GM18505 (cell line): Measurements from ENCODE around the gene SLX4IP.

Experiments
- ATAC-seq: cut with Tn5 transposase; IDR thresholded peaks from one replicate; pipeline ENCODE4 v1.9.1; 2021; ENCODE audit not compliant: unreplicated experiment
- POLR2A ChIP-seq: IDR thresholded peaks from 4 replicates; pipeline ENCODE4 v1.6.1; 2011; ENCODE audit warnings: borderline replicate concordance; ENCODE audit not compliant: insufficient read depth, insufficient read length; ENCODE audit errors: extremely low read depth

Gene SLX4IP

GRCh38 chr20:10487142-10488136 lies 52.3 kb downstream of the SLX4IP start:
- no peak for ATAC-seq
- no peak for TF ChIP-seq POLR2A

DNA sequence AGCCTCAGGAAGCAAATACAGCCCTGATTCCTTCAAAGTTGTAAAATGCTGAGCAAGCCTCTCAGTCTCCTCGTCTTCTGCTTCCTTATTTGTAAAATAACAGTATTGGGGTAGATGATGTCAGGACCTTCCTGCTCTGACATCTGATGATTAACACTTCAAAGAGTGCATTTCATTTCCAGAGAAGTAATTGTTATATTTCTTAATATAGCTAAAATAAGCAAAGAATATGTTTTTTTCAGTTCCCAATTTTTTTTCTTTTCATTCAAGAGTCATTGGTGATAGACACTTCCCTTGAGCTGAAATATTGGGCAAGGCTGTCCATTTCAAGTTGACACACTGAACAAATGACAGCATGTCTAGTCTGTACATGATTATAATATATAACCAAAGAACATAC lies 53.4 kb downstream of the SLX4IP start:
- no peak for TF ChIP-seq POLR2A
- ATAC-seq = no peak

DNA sequence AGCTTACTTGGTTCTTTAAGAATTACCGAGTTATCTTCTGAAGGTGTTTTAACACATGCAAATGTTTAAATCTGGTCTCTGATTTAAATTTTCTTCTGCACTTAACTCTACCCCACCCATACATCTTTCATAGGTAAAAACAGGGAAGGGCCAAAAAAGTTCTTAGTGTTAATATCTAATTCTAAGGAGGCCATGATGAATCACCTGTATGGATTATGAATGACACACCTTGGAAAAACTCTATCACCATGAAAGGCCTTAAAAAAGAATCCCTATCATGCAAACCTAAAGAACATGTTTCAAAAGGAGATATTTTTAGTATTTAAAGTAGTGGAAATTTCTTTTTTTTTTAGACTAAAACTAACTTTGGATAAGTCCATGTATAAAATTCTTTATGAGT lies 54.7 kb downstream of the SLX4IP start:
- no peak for TF ChIP-seq POLR2A
- no peak for ATAC-seq

DNA sequence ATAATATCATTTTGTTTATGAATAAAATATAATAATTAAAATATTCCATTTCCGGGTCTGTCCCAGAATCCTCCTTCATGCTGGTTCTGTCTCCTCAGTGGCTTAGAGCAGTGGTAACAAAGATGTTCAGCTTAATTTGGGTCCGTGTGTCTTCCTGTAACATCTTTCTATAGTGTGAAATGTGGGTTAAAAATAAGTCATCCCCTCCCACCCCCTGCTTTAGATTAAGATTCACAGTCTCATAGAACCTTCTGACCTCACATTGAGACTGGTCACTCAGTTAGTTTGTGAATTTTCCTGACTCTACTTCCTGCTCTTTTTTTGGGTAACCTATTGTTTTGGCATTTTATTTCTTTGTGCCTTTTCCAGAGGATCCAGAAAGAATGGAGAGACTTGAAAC lies 55.2 kb downstream of the SLX4IP start:
- TF ChIP-seq POLR2A = no peak
- ATAC-seq = no peak

- ATAC-seq = no peak
- no peak for TF ChIP-seq POLR2A
These were observed 55.6 kb downstream of the SLX4IP start for GRCh38 chr20:10490706-10491105.

DNA sequence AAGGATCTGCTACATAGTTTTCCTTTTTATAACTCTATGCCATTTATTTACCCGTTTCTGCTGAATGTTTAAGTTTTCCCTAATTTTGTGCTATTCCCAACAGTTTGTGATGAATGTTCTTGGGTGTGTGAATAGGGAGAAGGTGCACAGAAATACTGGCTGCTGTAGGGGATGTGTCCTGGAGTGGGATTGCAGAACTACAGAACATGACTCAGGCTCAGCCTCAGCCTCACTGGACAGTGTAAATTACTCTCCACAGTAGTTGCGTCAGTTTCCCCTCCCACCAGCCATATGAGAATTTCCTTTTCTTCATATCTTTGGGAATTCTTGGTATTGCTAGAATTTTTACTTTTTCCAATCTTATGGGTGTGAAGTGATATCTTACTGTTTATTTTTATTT lies 57.0 kb downstream of the SLX4IP start:
- ATAC-seq = no peak
- no peak for TF ChIP-seq POLR2A

- TF ChIP-seq POLR2A = no peak
- no peak for ATAC-seq
These were observed 57.7 kb downstream of the SLX4IP start for GRCh38 chr20:10492844-10493243.

DNA sequence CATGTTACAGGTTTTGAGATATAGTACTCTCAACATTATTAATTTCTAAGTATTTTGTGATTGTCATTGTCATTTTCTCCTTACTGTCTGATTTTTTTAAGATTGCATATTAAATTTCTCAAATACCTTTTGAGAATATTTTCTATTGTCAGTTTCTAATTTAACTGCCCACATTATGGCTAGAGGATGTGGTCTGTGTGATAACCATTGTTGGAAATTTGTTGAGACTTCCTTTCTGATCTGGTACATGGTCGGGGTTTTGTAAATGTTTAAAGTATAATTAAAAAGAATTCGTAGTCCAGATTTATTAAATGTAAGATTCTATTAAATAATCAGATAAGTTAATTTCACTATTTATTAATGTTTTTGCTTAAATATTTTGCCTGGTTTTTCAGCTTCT lies 60.1 kb downstream of the SLX4IP start:
- ATAC-seq = no peak
- TF ChIP-seq POLR2A = no peak

- TF ChIP-seq POLR2A = no peak
- no peak for ATAC-seq
These were observed 61.4 kb downstream of the SLX4IP start for GRCh38 chr20:10496465-10496864.

DNA sequence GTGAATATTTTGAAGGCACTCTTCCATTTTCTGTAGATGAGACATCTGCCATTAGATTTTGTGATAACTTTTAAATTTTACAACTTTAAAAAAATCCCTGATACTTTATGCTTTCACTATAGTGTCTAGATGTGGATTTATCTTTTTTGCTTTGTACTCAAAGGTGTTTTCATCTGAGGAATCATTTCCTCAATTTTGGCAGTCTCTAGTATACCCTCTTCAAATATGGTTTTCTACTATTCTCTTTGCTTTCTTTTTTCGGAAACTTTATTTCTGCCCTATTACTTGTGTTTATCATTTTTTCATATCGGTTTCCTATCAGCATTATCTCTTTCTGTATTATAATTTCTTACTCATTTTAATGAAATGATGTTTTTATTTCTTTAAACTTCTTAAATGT lies 62.2 kb downstream of the SLX4IP start:
- no peak for TF ChIP-seq POLR2A
- ATAC-seq = no peak

DNA sequence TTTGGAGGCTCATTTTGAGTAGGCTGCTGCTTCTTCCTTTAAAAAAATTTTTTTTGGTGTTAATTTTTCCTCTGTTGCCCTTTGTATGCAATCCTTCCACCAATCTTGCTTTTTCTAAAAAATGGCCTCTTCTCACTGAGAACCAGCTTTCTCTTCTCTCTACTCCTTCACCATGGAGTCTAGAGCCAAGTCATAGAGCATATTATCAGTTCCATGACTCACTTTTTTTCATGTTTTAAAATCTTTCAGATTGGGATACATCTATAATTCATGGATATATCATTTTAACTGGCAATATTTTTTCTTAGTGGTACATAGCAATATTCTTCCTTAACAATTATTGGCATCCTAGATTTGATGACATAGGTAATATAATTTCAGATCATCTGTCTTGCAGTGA lies 62.7 kb downstream of the SLX4IP start:
- TF ChIP-seq POLR2A = no peak
- no peak for ATAC-seq

DNA sequence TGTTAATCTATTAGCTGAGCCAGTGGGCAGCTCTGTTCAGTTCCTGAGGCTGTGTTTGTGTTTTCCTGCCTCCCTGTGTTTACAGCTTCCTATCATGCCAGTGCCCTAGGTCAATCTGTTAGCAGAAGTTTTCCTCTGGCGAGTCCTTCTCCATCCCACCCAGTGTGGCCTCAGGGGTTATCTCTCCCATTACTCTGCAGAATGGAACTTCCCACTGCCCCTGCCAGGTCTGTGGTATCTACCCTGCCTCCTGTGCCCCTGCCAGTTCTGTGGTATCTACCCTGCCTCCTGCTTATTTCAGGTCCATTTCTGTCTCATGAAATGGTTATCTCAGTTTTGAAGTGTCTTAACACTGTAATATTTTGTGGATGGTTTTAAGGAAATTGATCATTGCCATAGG lies 63.1 kb downstream of the SLX4IP start:
- ATAC-seq = no peak
- no peak for TF ChIP-seq POLR2A

GRCh38 chr20:10501402-10501801 lies 66.3 kb downstream of the SLX4IP start:
- no peak for TF ChIP-seq POLR2A
- ATAC-seq = no peak

DNA sequence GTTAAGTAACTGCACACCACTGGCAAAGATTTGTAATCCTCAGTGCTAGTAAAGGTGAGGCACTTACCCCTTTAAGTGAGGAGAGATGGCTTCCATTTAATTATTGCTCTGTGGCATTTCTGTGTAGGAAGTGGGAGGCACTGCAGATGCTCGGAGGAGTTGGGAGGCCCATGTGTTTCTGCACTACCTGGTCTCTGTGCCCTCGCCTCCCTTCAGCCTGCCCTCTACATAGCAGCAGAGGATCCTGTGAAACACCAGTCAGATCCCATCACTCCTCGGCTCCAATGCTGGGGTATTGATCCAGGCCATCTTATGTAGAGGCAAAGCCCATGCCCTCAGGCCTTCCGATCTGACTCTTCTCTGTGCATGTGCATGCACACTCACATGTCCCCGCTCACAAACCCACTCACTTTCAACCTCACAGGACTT lies 67.0 kb downstream of the SLX4IP start:
- no peak for ATAC-seq
- TF ChIP-seq POLR2A = no peak
